Measurements from ENCODE around the gene FASTKD3.

- TF ChIP-seq CTCF (conservative IDR thresholded peaks at IDR 0.05 in 1 of 2, IDR thresholded peaks at IDR 0.05 in 1 of 2; ENCODE audit: low read depth in 1 of 2, low read length in 2 of 2) = no peak
- no peak for TF ChIP-seq EZH2 (IDR thresholded peaks at IDR 0.05; ENCODE audit: low read length, missing control alignments)
Measured at GRCh38 chr5:7874639-7875038, 5.8 kb upstream of the FASTKD3 start.

Data from fibroblast of lung (primary cell).